Coronary artery (tissue), 2 donors: ENCODE measurements around the gene EPB41L2.

Experiments
- DNase-seq: peaks from one replicate; pipeline ENCODE4 v3.0.0-alpha.2; 2017; ENCODE audit warnings: low spot score
- H3K27ac ChIP-seq, 2 donors: fragments of 200-600 bp; sonication (generic); one replicate each; pipeline ENCODE4 v1.5.1; 2016 to 2019
- H3K4me3 ChIP-seq: fragments of 200-600 bp; sonication (generic); 2 replicates; pipeline ENCODE4 v1.5.1; 2016; ENCODE audit warnings: mild to moderate bottlenecking, moderate library complexity
- CTCF ChIP-seq: fragments of 200-600 bp; sonication (generic); IDR thresholded peaks from one replicate; pipeline ENCODE4 v1.5.1; 2019; ENCODE audit warnings: antibody characterized with exemption

The EPB41L2 gene

DNA sequence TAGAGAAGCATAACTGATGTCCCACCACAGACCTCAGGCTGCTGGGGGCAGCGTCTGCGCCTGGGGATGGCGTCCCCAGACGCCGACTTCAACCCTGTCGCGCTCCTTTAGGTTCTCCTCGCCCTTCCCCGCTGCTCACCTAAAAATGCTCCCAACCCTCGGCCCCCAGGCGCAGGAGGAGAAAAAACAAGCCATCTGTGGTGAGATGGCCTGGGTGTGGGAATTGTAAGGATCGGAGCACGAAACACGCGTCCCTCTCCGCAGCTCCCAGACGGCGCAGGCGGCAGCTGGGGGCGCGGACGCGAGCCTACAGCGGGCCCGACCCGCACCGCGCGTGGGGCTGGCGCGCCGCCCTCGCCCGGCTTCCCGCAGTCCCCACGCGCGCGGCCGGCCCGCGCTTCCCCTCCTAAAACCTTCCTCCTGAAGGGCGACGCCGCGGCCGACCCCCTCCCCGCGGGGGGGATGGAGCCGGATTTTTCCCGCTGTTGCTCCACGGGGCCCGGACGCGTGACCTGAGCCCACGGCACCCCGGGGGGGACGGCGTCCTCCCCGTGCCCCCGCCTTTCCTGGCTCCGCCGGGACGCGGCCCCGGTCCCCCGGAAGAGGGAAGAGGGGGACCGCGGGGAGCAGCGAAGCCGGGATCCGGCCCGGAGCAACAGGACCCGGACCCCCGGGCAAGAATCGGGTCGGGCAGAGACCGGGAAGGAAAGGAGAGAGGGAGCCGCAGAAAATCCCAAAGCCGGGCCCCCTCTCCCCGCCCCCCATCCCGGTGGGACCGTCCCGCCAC lies 611 bp downstream of the EPB41L2 start:
- no peak for TF ChIP-seq CTCF
- peak overlapping the region; percentile 70 to 79 for H3K27ac ChIP-seq
- DNase-seq, result no peak
- peak overlapping the region; percentile 95 for H3K4me3 ChIP-seq

DNA sequence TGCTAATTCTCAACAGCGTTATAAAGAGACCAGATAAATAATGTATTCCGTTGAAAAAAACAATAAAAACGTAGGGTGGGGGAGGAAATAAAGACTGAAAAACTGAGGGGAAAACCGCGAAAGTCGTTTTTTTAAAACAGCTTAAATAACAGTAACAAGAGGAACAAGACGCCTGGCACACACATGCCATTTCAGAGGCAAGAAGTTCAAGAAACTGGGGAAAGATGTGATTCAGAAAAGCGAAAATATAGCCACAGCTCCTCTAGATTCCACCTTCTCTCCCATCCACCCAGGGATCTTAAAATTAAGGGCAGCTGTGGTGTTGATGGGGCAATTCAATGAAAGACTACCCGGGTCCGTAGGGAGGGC lies 1.3 kb downstream of the EPB41L2 start:
- DNase-seq, result no peak
- Histone ChIP-seq H3K4me3 (peak overlapping the region; percentile 95), H3K27ac (peak overlapping the region in 1 of 2 donors; percentile 79)
- TF ChIP-seq CTCF, result no peak

DNA sequence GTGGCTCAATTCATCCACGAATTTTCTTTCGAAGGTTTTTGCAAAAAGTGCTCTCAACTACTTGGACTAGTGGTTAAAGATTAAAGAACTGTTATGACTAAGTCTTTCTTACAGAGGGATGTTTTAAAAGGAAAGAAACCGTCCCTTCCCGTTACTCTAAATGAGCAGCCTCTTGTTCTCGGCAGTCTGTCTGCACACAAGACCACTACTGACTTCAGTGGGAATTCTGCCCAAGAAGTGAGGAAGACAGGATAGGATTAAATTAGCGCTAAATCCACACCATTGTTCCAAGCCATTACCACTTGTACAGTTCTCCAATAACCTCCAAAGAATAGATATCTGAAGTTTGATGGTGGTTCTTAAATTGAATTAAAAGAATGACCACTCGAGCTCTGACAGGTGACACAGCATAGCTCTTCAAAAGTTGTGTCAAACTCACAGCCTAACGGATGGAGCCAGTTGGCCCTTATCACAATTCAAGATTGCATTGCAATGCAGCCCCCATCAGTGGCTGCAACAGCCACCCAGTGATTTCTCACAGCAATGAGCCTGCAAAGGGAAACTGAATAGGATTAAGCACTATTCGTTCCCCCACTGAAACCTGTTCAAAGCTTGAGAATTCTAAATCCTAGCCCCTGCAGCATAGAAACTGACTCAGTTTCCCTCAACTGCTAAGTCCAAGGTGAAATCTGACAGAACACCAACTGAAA lies 1.8 kb downstream of the EPB41L2 start:
- DNase-seq, result no peak
- H3K4me3 ChIP-seq, result peak overlapping the region; percentile 95
- no peak for TF ChIP-seq CTCF
- H3K27ac ChIP-seq, result peak overlapping the region in 1 of 2 donors; percentile 36

- Histone ChIP-seq H3K27ac (no peak overlapping the region), H3K4me3 (no peak overlapping the region)
- no peak for DNase-seq
- TF ChIP-seq CTCF, result no peak
These were observed 2.7 kb downstream of the EPB41L2 start for GRCh38 chr6:131060311-131060710.

- Histone ChIP-seq H3K27ac (no peak overlapping the region), H3K4me3 (no peak overlapping the region)
These were observed 3.6 kb downstream of the EPB41L2 start for GRCh38 chr6:131059486-131059885.

DNA sequence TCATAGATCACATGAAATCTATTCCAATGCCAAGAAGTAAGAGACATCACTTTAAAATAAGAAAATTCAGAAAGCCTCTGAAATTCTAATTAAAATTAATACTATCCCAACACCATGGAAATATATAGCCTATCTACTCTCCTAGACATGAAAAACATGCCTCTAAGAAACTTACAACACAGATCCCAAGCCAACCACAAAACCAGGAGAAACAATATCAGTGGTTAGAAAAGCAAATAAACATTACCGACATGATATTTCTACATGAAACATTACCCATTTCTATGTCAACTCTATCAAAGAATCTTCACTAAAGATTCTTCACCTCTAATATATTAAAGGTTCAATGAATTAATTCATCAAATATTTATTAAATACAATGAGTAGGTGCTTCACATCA lies 4.8 kb downstream of the EPB41L2 start:
- Histone ChIP-seq H3K4me3 (no peak overlapping the region), H3K27ac (no peak overlapping the region)
- TF ChIP-seq CTCF, result no peak
- DNase-seq, result no peak

More at GRCh38 chr6:131059486-131059885, 3.6 kb downstream of the EPB41L2 start:
- DNase-seq, result no peak
- TF ChIP-seq CTCF, result no peak
